Neuronal stem cell (in vitro differentiated cells): ENCODE measurements around the gene INPP5B.

Source experiments
- DNase-seq: peaks from one replicate; pipeline ENCODE4 v3.0.0-alpha.2; 2013; ENCODE audit warnings: low spot score
- H2AFZ ChIP-seq: one replicate; pipeline ENCODE4 v1.6.1; 2013; ENCODE audit warnings: mild to moderate bottlenecking, low read length, inconsistent platforms
- H2AK5ac ChIP-seq: 2 replicates; pipeline ENCODE4 v1.6.1; 2013; ENCODE audit warnings: low read depth, mild to moderate bottlenecking, inconsistent platforms, low read length, moderate library complexity, mixed read lengths
- H2BK120ac ChIP-seq: 2 replicates; pipeline ENCODE4 v1.6.1; 2013; ENCODE audit warnings: low read depth, mild to moderate bottlenecking, inconsistent platforms, low read length, moderate library complexity, mixed read lengths
- H2BK12ac ChIP-seq: one replicate; pipeline ENCODE4 v1.6.1; 2013; ENCODE audit warnings: low read length, inconsistent platforms
- H2BK15ac ChIP-seq: 2 replicates; pipeline ENCODE4 v1.6.1; 2013; ENCODE audit warnings: mild to moderate bottlenecking, low read length, inconsistent platforms, mixed read lengths
- H2BK5ac ChIP-seq: one replicate; pipeline ENCODE4 v1.6.1; 2013; ENCODE audit warnings: inconsistent platforms, mild to moderate bottlenecking, low read length, moderate library complexity
- H3K14ac ChIP-seq: one replicate; pipeline ENCODE4 v1.6.1; 2013; ENCODE audit warnings: low read length, inconsistent platforms
- H3K18ac ChIP-seq: 2 replicates; pipeline ENCODE4 v1.6.1; 2013; ENCODE audit warnings: low read length, inconsistent platforms
- H3K23ac ChIP-seq: 2 replicates; pipeline ENCODE4 v1.6.1; 2013; ENCODE audit warnings: low read depth, mild to moderate bottlenecking, mixed read lengths, low read length, inconsistent platforms; ENCODE audit not compliant: poor library complexity
- H3K27ac ChIP-seq: replicated peaks from 3 replicates; pipeline ENCODE4 v1.5.1; 2013; ENCODE audit warnings: low read length, inconsistent platforms
- H3K27me3 ChIP-seq, 3 experiments: 2 replicates each; pipeline ENCODE4 v1.6.1; 2013; ENCODE audit warnings: low read length in 3 of 3, mild to moderate bottlenecking in 2 of 3, inconsistent platforms in 1 of 3, low read depth in 1 of 3, mixed read lengths in 1 of 3, moderate library complexity in 1 of 3; ENCODE audit not compliant: control insufficient read depth in 3 of 3, insufficient read depth in 3 of 3
- H3K36me3 ChIP-seq, 2 donors: replicated peaks in 1 of 2; 2 replicates each; pipeline ENCODE4 v1.6.1; 2013; ENCODE audit warnings: low read length in 2 of 2; ENCODE audit not compliant: control insufficient read depth in 2 of 2, insufficient read depth in 2 of 2
- H3K4ac ChIP-seq: 2 replicates; pipeline ENCODE4 v1.6.1; 2013; ENCODE audit warnings: inconsistent platforms, mild to moderate bottlenecking, low read length, moderate library complexity
- H3K4me1 ChIP-seq, 2 donors: 1 replicate in 1 of 2; 2 replicates in 1 of 2; pipeline ENCODE4 v1.6.1; 2013; ENCODE audit warnings: low read length in 2 of 2, low read depth in 1 of 2; ENCODE audit not compliant: control insufficient read depth in 2 of 2, insufficient read depth in 1 of 2
- H3K4me2 ChIP-seq: one replicate; pipeline ENCODE4 v1.6.1; 2013; ENCODE audit warnings: mild to moderate bottlenecking, low read length, inconsistent platforms; ENCODE audit not compliant: insufficient read depth, poor library complexity, severe bottlenecking
- H3K4me3 ChIP-seq, 2 donors: 2 replicates each; pipeline ENCODE4 v1.5.1; 2013; ENCODE audit warnings: low read length in 2 of 2, mild to moderate bottlenecking in 2 of 2, inconsistent platforms in 1 of 2, moderate library complexity in 1 of 2
- H3K79me1 ChIP-seq: one replicate; pipeline ENCODE4 v1.6.1; 2013; ENCODE audit warnings: low read depth, mild to moderate bottlenecking, inconsistent platforms, low read length, moderate library complexity
- H3K9ac ChIP-seq: one replicate; pipeline ENCODE4 v1.6.1; 2013; ENCODE audit warnings: mild to moderate bottlenecking, low read depth, low read length, inconsistent platforms; ENCODE audit not compliant: poor library complexity
- H3K9me3 ChIP-seq, 2 donors: replicated peaks in 1 of 2; 2 replicates each; pipeline versions ENCODE3 to v1.6.1; 2013; ENCODE audit warnings: low read length in 2 of 2, mild to moderate bottlenecking in 2 of 2, inconsistent platforms in 1 of 2, low read depth in 1 of 2, mixed read lengths in 1 of 2, moderate library complexity in 1 of 2; ENCODE audit not compliant: control insufficient read depth in 2 of 2, insufficient read depth in 1 of 2
- H4K8ac ChIP-seq: one replicate; pipeline ENCODE4 v1.6.1; 2013; ENCODE audit warnings: low read depth, mild to moderate bottlenecking, inconsistent platforms, low read length, moderate library complexity
- H4K91ac ChIP-seq: one replicate; pipeline ENCODE4 v1.6.1; 2013; ENCODE audit warnings: low read length, low read depth, mild to moderate bottlenecking, inconsistent platforms; ENCODE audit not compliant: poor library complexity
- WGBS, 2 donors: extraction: QIAGEN DNeasy Blood & Tissue Kit; methylation state at CpG; one replicate each; pipeline ENCODE4 v1.1.7; 2013; ENCODE audit warnings: missing lambda C conversion rate in 2 of 2, mixed read lengths in 1 of 2; ENCODE audit not compliant: insufficient read length in 2 of 2, insufficient replicate concordance in 1 of 2; ENCODE audit errors: extremely low coverage in 2 of 2; 5-methylcytosine and 5-hydroxymethylcytosine counted together

INPP5B gene

GRCh38 chr1:37945251-37945650 is 1.6 kb downstream of the INPP5B start:
- no peak overlapping the region for H2BK5ac ChIP-seq
- H3K27ac ChIP-seq, result no peak overlapping the region
- no peak overlapping the region for H3K4me2 ChIP-seq
- H2BK120ac ChIP-seq, result no peak overlapping the region
- no peak overlapping the region for H3K4me3 ChIP-seq
- H3K18ac ChIP-seq, result no peak overlapping the region
- peaks cover 7 to 12% of the 10 kb centered on the region in 2 donors for H3K4me1 ChIP-seq
- H3K23ac ChIP-seq, result no peak overlapping the region
- H2BK15ac ChIP-seq, result no peak overlapping the region
- no peak overlapping the region for H4K91ac ChIP-seq
- H2AFZ ChIP-seq, result no peak overlapping the region
- H2BK12ac ChIP-seq, result no peak overlapping the region
- H3K9me3 ChIP-seq, result no peaks in the 10 kb centered on the region
- peaks cover 0 to 3% of the 10 kb centered on the region in 2 donors for H3K36me3 ChIP-seq
- WGBS, 2 donors, result no CpG with 5 or more reads among the region's 5 CpGs
- H2AK5ac ChIP-seq, result no peak overlapping the region
- H3K14ac ChIP-seq, result no peak overlapping the region
- H3K27me3 ChIP-seq, result no peaks in the 10 kb centered on the region
- H3K9ac ChIP-seq, result no peak overlapping the region
- no peak for DNase-seq
- no peaks in the 10 kb centered on the region for H3K79me1 ChIP-seq
- H4K8ac ChIP-seq, result no peak overlapping the region
- H3K4ac ChIP-seq, result no peak overlapping the region

DNA sequence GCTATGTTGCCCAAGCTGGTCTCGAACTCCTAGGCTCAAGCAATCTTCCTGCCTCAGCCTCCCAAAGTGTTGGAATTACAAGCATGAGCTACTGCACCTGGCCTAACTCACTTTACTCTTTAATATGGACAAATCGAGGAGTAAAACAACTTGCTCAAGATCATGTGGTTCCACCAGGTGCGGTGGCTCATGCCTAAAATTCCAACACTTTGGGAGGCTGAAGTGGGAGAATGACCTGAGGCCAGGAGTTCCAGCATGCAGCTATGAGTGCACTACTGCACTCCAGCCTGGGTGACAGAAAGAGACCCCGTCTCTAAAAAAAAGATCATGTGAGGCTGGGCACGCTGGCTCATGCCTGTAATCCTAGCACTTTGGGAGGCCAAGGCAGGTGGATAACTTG is 2.0 kb downstream of the INPP5B start:
- no CpG with 5 or more reads among the region's 5 CpGs for WGBS, 2 donors
- Histone ChIP-seq H3K79me1 (no peaks in the 10 kb centered on the region), H2BK12ac (no peak overlapping the region), H3K27ac (no peak overlapping the region), H2AK5ac (no peak overlapping the region), H3K36me3 (peaks cover 0 to 8% of the 10 kb centered on the region in 2 donors), H3K4me3 (no peak overlapping the region), H2AFZ (no peak overlapping the region), H3K27me3 (no peaks in the 10 kb centered on the region), H3K23ac (no peak overlapping the region), H4K8ac (no peak overlapping the region), H3K18ac (no peak overlapping the region), H2BK5ac (no peak overlapping the region), H3K9ac (no peak overlapping the region), H2BK120ac (no peak overlapping the region), H3K4ac (no peak overlapping the region), H3K4me2 (no peak overlapping the region), H3K14ac (no peak overlapping the region), H3K4me1 (peaks cover 7 to 12% of the 10 kb centered on the region in 2 donors), H2BK15ac (no peak overlapping the region), H4K91ac (no peak overlapping the region), H3K9me3 (no peaks in the 10 kb centered on the region)
- no peak for DNase-seq

DNA sequence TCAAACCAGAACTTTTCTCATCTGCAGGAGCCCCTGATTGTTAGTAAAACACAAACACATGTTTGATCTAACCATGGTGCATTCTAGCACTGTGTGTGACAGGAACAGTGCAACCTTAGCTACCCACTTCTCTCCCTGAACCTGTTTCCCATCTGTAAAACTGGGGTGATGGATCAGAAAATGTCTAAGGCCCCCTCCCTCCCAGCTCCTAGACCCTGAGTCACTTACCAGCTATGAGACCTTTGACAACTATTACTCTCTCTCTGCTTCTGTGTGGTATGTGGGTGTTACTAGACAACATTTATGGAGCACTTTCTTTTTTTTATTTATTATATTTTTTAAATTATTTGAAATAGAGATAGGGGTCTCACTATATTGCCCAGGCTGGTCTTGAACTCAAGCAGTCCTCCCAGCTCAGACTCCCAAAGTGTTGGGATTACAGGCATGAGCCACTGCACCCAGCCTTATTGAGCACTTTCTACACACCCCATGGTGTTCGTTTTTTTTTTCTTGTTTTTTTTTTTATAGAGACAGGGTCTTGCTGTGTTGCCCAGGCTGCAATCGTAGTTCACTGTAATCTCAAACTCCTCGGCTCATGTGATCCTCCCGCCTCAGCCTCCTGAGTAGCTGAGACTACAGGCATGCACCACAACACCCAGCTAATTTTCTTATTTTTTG is 2.6 kb downstream of the INPP5B start:
- Histone ChIP-seq H3K27ac (no peak overlapping the region), H3K18ac (no peak overlapping the region), H3K14ac (no peak overlapping the region), H2AK5ac (no peak overlapping the region), H2AFZ (no peak overlapping the region), H2BK15ac (no peak overlapping the region), H4K91ac (no peak overlapping the region), H3K36me3 (peaks cover 0 to 10% of the 10 kb centered on the region in 2 donors), H3K9me3 (no peaks in the 10 kb centered on the region), H4K8ac (no peak overlapping the region), H2BK120ac (no peak overlapping the region), H3K23ac (no peak overlapping the region), H3K9ac (no peak overlapping the region), H3K79me1 (no peaks in the 10 kb centered on the region), H3K4ac (no peak overlapping the region), H3K4me2 (no peak overlapping the region), H2BK5ac (no peak overlapping the region), H3K4me3 (no peak overlapping the region), H2BK12ac (no peak overlapping the region), H3K27me3 (no peaks in the 10 kb centered on the region), H3K4me1 (peaks cover 7 to 12% of the 10 kb centered on the region in 2 donors)
- DNase-seq, result no peak
- WGBS, 2 donors, result no CpG with 5 or more reads among the region's 4 CpGs

GRCh38 chr1:37940299-37940947 is 6.4 kb downstream of the INPP5B start:
- Histone ChIP-seq H2AK5ac (no peak overlapping the region), H2BK12ac (peak overlapping the region; percentile 12), H3K9ac (no peak overlapping the region), H3K14ac (no peak overlapping the region), H4K91ac (no peak overlapping the region), H3K27ac (no peak overlapping the region), H4K8ac (no peak overlapping the region), H3K4me3 (no peak overlapping the region), H3K18ac (no peak overlapping the region), H2AFZ (no peak overlapping the region), H3K27me3 (no peaks in the 10 kb centered on the region), H2BK120ac (no peak overlapping the region), H3K36me3 (peaks cover 2 to 17% of the 10 kb centered on the region in 2 donors), H3K4me2 (no peak overlapping the region), H3K4ac (no peak overlapping the region), H3K23ac (no peak overlapping the region), H3K9me3 (peaks cover 0 to 2% of the 10 kb centered on the region in 2 donors), H2BK5ac (no peak overlapping the region), H3K79me1 (no peaks in the 10 kb centered on the region), H2BK15ac (no peak overlapping the region), H3K4me1 (no peaks in the 10 kb centered on the region)
- no peak for DNase-seq
- WGBS, 2 donors, result no CpG with 5 or more reads among the region's 5 CpGs
